NT2/D1 (cell line): ENCODE results near the gene FAM107B.

Experiments used
- SUZ12 ChIP-seq: IDR thresholded peaks from 2 replicates; pipeline ENCODE4 v1.6.1; 2011; ENCODE audit not compliant: insufficient read length, insufficient read depth; ENCODE audit errors: extremely low read depth
- YY1 ChIP-seq: IDR thresholded peaks from 2 replicates; pipeline ENCODE4 v1.6.1; 2011; ENCODE audit not compliant: insufficient read length, insufficient read depth
- ZNF274 ChIP-seq: IDR thresholded peaks from 2 replicates; pipeline ENCODE4 v1.6.1; 2011; ENCODE audit warnings: mild to moderate bottlenecking, low read depth, low read length

- no peak for TF ChIP-seq ZNF274
- no peak for TF ChIP-seq YY1
- no peak for TF ChIP-seq SUZ12
Measured at GRCh38 chr10:14603534-14604102, 171.1 kb downstream of the FAM107B start.
